Astrocyte (in vitro differentiated cells and primary cell): ENCODE data around the gene C1orf35. TPM values are rescaled to one million over a fixed set of nuclear protein-coding genes. Genes with fewer than 3 reads are reported as not detected.

Experiments used
- DNase-seq: peaks from one replicate; pipeline ENCODE4 v3.0.0-alpha.2; 2010; ENCODE audit warnings: low read depth
- FAIRE-seq: peaks from 2 replicates; lab custom pipeline; 2011; peaks lifted over from hg19 to GRCh38; lab: Jason Lieb, UNC
- H2AFZ ChIP-seq: 2 replicates; pipeline ENCODE4 v1.6.0; 2012; ENCODE audit warnings: low read depth, low read length, inconsistent platforms
- H3K27ac ChIP-seq: 2 replicates; pipeline ENCODE4 v1.5.1; 2011; ENCODE audit warnings: low read depth, low read length, inconsistent platforms
- H3K27me3 ChIP-seq: 2 replicates; pipeline ENCODE4 v1.6.0; 2011; ENCODE audit warnings: low read length, inconsistent platforms; ENCODE audit not compliant: insufficient read depth
- H3K36me3 ChIP-seq: 2 replicates; pipeline ENCODE4 v1.5.1; 2011; ENCODE audit warnings: low read length, inconsistent platforms; ENCODE audit not compliant: insufficient read depth
- H3K4me1 ChIP-seq: 2 replicates; pipeline ENCODE4 v1.5.1; 2011; ENCODE audit warnings: low read length, inconsistent platforms; ENCODE audit not compliant: insufficient read depth
- H3K4me2 ChIP-seq: 2 replicates; pipeline ENCODE4 v1.6.0; 2012; ENCODE audit warnings: low read length, inconsistent platforms
- H3K4me3 ChIP-seq: 2 replicates; pipeline ENCODE4 v1.5.1; 2011; ENCODE audit warnings: low read depth, mild to moderate bottlenecking, low read length, inconsistent platforms; ENCODE audit not compliant: insufficient read depth
- H3K79me2 ChIP-seq: 2 replicates; pipeline ENCODE4 v1.6.0; 2012; ENCODE audit warnings: mild to moderate bottlenecking, low read length, inconsistent platforms; ENCODE audit not compliant: insufficient read depth
- H3K9ac ChIP-seq: 2 replicates; pipeline ENCODE4 v1.6.0; 2012; ENCODE audit warnings: mild to moderate bottlenecking, low read length, inconsistent platforms
- H3K9me3 ChIP-seq: 2 replicates; pipeline ENCODE4 v1.5.1; 2012; ENCODE audit warnings: low read depth, mild to moderate bottlenecking, low read length, inconsistent platforms; ENCODE audit not compliant: insufficient read depth
- H4K20me1 ChIP-seq: 2 replicates; pipeline ENCODE4 v1.6.0; 2012; ENCODE audit warnings: low read length, inconsistent platforms; ENCODE audit not compliant: insufficient read depth
- H3K27ac Mint-ChIP-seq: one replicate; pipeline ENCODE4 v1.8.0; 2021; ENCODE audit warnings: mild to moderate bottlenecking, mixed read lengths; ENCODE audit not compliant: unreplicated experiment
- H3K27me3 Mint-ChIP-seq: one replicate; pipeline ENCODE4 v1.8.0; 2021; ENCODE audit warnings: low read depth, mixed read lengths; ENCODE audit not compliant: unreplicated experiment
- H3K36me3 Mint-ChIP-seq: one replicate; pipeline ENCODE4 v1.8.0; 2021; ENCODE audit warnings: low read depth, mixed read lengths; ENCODE audit not compliant: unreplicated experiment
- H3K4me1 Mint-ChIP-seq: one replicate; pipeline ENCODE4 v1.8.0; 2021; ENCODE audit warnings: low read depth, mixed read lengths; ENCODE audit not compliant: unreplicated experiment
- H3K4me3 Mint-ChIP-seq: one replicate; pipeline ENCODE4 v1.8.0; 2021; ENCODE audit warnings: mild to moderate bottlenecking, moderate library complexity, mixed read lengths; ENCODE audit not compliant: unreplicated experiment
- H3K9me3 Mint-ChIP-seq: one replicate; pipeline ENCODE4 v1.8.0; 2021; ENCODE audit warnings: mild to moderate bottlenecking, mixed read lengths; ENCODE audit not compliant: unreplicated experiment
- EZH2 ChIP-seq: IDR thresholded peaks from 2 replicates; pipeline ENCODE4 v1.6.1; 2012; ENCODE audit warnings: mild to moderate bottlenecking, low read length, inconsistent platforms; ENCODE audit not compliant: insufficient read depth
- total RNA-seq: library from RNA; stranded (reverse); gene quantifications from 2 replicates; pipeline ENCODE4 v1.2.1, GENCODE V29; 2021
- TF ChIP-seq, protein P1 (sequence below): IDR thresholded peaks from 2 replicates; pipeline ENCODE4 v1.5.1; 2011; ENCODE audit warnings: low read depth, mild to moderate bottlenecking, inconsistent platforms, low read length, moderate library complexity; ENCODE audit not compliant: insufficient read depth

Gene C1orf35
- total RNA-seq, 1 donor from 2014 or later = 21.8 TPM

DNA sequence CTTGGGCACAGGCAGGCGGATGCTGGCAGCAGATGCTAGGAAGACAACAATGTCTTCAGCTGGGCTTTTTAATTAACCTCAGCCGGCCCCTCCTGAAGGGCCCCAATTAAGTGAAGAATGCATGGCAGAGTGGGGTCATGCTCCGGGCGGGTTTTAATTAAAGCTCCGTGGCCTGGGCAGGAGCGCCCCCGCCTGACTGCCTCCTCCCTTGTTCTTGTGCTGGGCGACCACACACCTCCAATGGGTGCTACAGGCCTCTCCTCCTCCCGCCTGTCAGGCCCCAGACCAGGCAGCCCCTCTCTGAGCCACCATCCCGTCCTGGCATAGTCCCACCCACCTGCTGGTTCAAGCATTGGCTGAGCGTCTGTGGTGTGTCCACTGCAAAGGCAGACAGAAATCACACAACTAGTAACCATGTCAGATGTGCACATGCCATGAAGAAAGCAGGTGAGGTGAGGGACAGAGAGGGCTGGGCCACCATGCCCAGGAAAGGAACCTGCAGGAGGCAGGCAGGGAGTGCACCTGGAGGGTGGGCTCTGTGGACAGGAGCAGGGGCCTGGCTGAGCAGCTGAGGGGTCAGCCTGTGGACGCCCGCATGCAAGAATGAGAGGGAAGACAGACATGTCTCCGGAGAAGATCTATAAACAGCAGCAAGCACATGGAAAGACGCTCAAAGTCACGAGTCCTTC is 29.1 kb downstream of the C1orf35 start:
- H3K36me3 ChIP-seq = no peaks in the 10 kb centered on the region
- Mint-ChIP-seq H3K4me3 (no peak overlapping the region), H3K27me3 (peaks cover 41% of the 10 kb centered on the region), H3K27ac (no peak overlapping the region), H3K4me1 (no peaks in the 10 kb centered on the region), H3K9me3 (peaks cover 4% of the 10 kb centered on the region), H3K36me3 (no peaks in the 10 kb centered on the region)
- H3K9ac ChIP-seq = no peak overlapping the region
- H3K79me2 ChIP-seq = peaks cover under 1% of the 10 kb centered on the region
- no peak overlapping the region for H2AFZ ChIP-seq
- no peaks in the 10 kb centered on the region for H3K27me3 ChIP-seq
- FAIRE-seq (no peak), DNase-seq (no peak)
- no peak overlapping the region for H3K27ac ChIP-seq
- H3K4me2 ChIP-seq = no peak overlapping the region
- no peak overlapping the region for H3K4me3 ChIP-seq
- H3K9me3 ChIP-seq = no peaks in the 10 kb centered on the region
- no peaks in the 10 kb centered on the region for H3K4me1 ChIP-seq
- TF ChIP-seq, protein P1, sequence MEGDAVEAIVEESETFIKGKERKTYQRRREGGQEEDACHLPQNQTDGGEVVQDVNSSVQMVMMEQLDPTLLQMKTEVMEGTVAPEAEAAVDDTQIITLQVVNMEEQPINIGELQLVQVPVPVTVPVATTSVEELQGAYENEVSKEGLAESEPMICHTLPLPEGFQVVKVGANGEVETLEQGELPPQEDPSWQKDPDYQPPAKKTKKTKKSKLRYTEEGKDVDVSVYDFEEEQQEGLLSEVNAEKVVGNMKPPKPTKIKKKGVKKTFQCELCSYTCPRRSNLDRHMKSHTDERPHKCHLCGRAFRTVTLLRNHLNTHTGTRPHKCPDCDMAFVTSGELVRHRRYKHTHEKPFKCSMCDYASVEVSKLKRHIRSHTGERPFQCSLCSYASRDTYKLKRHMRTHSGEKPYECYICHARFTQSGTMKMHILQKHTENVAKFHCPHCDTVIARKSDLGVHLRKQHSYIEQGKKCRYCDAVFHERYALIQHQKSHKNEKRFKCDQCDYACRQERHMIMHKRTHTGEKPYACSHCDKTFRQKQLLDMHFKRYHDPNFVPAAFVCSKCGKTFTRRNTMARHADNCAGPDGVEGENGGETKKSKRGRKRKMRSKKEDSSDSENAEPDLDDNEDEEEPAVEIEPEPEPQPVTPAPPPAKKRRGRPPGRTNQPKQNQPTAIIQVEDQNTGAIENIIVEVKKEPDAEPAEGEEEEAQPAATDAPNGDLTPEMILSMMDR = no peak
- no peak for TF ChIP-seq EZH2
- peaks cover 25% of the 10 kb centered on the region for H4K20me1 ChIP-seq

DNA sequence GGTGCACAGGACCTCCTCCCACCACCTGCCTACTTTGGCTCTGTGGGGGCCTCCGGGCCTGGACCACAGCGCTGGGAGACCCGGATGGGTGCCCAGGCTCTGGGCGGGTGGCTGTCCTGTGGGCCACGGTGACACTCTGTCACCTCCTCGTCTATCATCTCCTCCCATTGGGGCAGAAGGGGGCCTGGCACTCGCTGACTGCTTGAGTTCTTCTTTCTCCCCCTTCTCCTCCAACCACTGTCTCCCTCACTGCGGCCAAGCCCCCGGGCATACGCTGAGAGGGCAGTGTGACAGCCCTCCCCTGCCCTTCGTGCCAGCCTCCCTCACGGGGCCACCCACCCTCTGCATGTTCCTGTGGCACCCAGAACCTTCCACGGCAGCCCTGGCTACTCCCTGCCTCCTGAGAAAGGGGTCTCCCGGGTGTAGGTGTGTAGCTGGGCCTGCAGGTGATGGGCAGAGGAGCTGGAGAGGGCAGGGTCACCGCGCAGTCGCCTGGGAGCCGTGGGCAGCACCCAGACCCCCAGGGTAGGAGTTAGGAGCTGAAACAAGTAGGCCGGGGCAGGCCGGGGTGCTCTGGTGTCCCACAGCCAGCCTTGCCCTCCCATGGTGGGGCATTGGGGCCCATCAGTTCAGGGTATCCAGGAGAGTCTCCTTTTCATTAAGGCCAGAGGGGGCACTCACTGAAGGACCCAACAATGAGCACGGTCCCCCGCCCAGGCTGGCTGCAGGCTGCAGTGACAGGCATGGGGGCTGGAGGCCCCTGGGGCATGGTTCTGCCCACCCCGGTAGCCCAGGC is 29.9 kb downstream of the C1orf35 start:
- peaks cover 4% of the 10 kb centered on the region for H3K9me3 Mint-ChIP-seq
- no peak overlapping the region for H3K4me3 Mint-ChIP-seq
- no peaks in the 10 kb centered on the region for H3K4me1 Mint-ChIP-seq
- Histone ChIP-seq H3K27me3 (no peaks in the 10 kb centered on the region), H3K36me3 (no peaks in the 10 kb centered on the region), H3K4me3 (no peak overlapping the region), H4K20me1 (peaks cover 20% of the 10 kb centered on the region), H3K9me3 (no peaks in the 10 kb centered on the region), H3K79me2 (no peaks in the 10 kb centered on the region), H2AFZ (no peak overlapping the region), H3K4me2 (no peak overlapping the region), H3K4me1 (no peaks in the 10 kb centered on the region), H3K9ac (no peak overlapping the region), H3K27ac (no peak overlapping the region)
- H3K36me3 Mint-ChIP-seq = no peaks in the 10 kb centered on the region
- H3K27ac Mint-ChIP-seq = no peak overlapping the region
- H3K27me3 Mint-ChIP-seq = peaks cover 41% of the 10 kb centered on the region
- FAIRE-seq = no peak
- DNase-seq = no peak
- TF ChIP-seq, protein P1 = no peak
- no peak for TF ChIP-seq EZH2

DNA sequence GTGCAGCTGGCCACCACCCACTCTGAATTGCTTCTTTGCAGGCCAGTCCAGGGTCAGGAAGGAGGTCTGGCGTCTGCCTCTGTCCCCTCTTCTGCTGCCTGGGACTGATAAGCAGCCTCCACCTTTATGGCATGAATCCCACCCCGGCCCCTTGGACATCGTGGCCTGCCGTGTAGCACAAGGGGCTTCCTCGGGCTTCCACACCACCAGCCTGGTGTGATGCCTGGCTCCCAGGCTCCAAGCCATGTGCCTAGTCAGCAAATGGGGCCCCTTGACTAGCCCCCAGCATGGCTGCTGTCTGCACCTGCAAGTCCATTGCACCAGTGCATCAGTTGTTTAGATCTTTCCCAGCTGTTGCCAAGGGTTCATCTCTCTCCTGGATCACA is 30.5 kb downstream of the C1orf35 start:
- no peaks in the 10 kb centered on the region for H3K4me1 ChIP-seq
- peaks cover 4% of the 10 kb centered on the region for H3K9me3 Mint-ChIP-seq
- no peak overlapping the region for H3K4me3 ChIP-seq
- H3K36me3 ChIP-seq = no peaks in the 10 kb centered on the region
- TF ChIP-seq, protein P1 = no peak
- no peak for TF ChIP-seq EZH2
- H3K4me2 ChIP-seq = no peak overlapping the region
- H3K9ac ChIP-seq = no peak overlapping the region
- no peak overlapping the region for H2AFZ ChIP-seq
- no peaks in the 10 kb centered on the region for H3K9me3 ChIP-seq
- no peak overlapping the region for H3K4me3 Mint-ChIP-seq
- no peaks in the 10 kb centered on the region for H3K36me3 Mint-ChIP-seq
- H3K27ac Mint-ChIP-seq = no peak overlapping the region
- H4K20me1 ChIP-seq = peaks cover 20% of the 10 kb centered on the region
- H3K4me1 Mint-ChIP-seq = no peaks in the 10 kb centered on the region
- peaks cover 40% of the 10 kb centered on the region for H3K27me3 Mint-ChIP-seq
- H3K27me3 ChIP-seq = no peaks in the 10 kb centered on the region
- H3K27ac ChIP-seq = no peak overlapping the region
- FAIRE-seq (no peak), DNase-seq (no peak)
- H3K79me2 ChIP-seq = no peaks in the 10 kb centered on the region
